H1 (cell line): ENCODE results near the gene FOXA3. TPM values are rescaled to one million over a fixed set of nuclear protein-coding genes. Genes with fewer than 3 reads are reported as not detected.

Source experiments
- CTCF ChIA-PET: fragments of 300-600 bp; sonication (Branson Sonifier 250); formaldehyde crosslinking; loops from one replicate; lab custom pipeline; 2021; ENCODE audit not compliant: partially characterized antibody; lab: Charles Lee
- POLR2A ChIA-PET: fragments of 300-600 bp; sonication (Branson Sonifier 250); formaldehyde crosslinking; loops from one replicate; lab custom pipeline; 2021; ENCODE audit warnings: inconsistent platforms; ENCODE audit not compliant: partially characterized antibody; lab: Charles Lee
- DNase-seq, 2 experiments: peaks; one replicate each; pipeline versions ENCODE4 v3.0.0 to v3.0.0-alpha.2; 2010 to 2022; ENCODE audit warnings: low spot score in 2 of 2, low read depth in 1 of 2, mixed read lengths in 1 of 2
- FAIRE-seq: peaks from 2 replicates; lab custom pipeline; 2011; peaks lifted over from hg19 to GRCh38; lab: Jason Lieb, UNC
- H2AFZ ChIP-seq: 2 replicates; pipeline ENCODE4 v1.8.1; 2012; ENCODE audit warnings: low read length, inconsistent platforms
- H2AK5ac ChIP-seq: 2 replicates; pipeline ENCODE4 v1.6.1; 2013; ENCODE audit warnings: low read depth, low read length
- H2BK120ac ChIP-seq: replicated peaks from 2 replicates; pipeline ENCODE3; 2013; ENCODE audit warnings: low read depth, low read length, inconsistent platforms
- H2BK12ac ChIP-seq: 2 replicates; pipeline ENCODE4 v1.6.1; 2013; ENCODE audit warnings: low read depth, low read length
- H2BK15ac ChIP-seq: 2 replicates; pipeline ENCODE4 v1.6.1; 2013; ENCODE audit warnings: low read length
- H2BK20ac ChIP-seq: 2 replicates; pipeline ENCODE4 v1.6.1; 2013; ENCODE audit warnings: low read length
- H2BK5ac ChIP-seq: 2 replicates; pipeline ENCODE4 v1.6.1; 2013; ENCODE audit warnings: low read depth, low read length
- H3K14ac ChIP-seq: 2 replicates; pipeline ENCODE4 v1.6.1; 2013; ENCODE audit warnings: inconsistent platforms; ENCODE audit not compliant: insufficient read length
- H3K18ac ChIP-seq: 2 replicates; pipeline ENCODE4 v1.6.1; 2013; ENCODE audit warnings: low read length; ENCODE audit errors: extremely low read depth
- H3K23ac ChIP-seq: 2 replicates; pipeline ENCODE4 v1.6.1; 2013; ENCODE audit warnings: inconsistent platforms; ENCODE audit not compliant: insufficient read length
- H3K23me2 ChIP-seq: 2 replicates; pipeline ENCODE4 v1.6.1; 2013; ENCODE audit warnings: low read depth, low read length
- H3K27ac ChIP-seq: 2 replicates; pipeline ENCODE4 v1.6.1; 2011; ENCODE audit warnings: low read depth, low read length, inconsistent platforms
- H3K27me3 ChIP-seq, 4 experiments: replicated peaks in 1 of 4; 1 replicate in 1 of 4; 2 replicates in 3 of 4; pipeline versions ENCODE4 v1.6.1 to v1.8.1; 2011 to 2013; ENCODE audit warnings: low read length in 3 of 4, mild to moderate bottlenecking in 3 of 4, inconsistent platforms in 2 of 4, mixed read lengths in 2 of 4, moderate library complexity in 1 of 4; ENCODE audit not compliant: control insufficient read depth in 3 of 4, insufficient read depth in 3 of 4; ENCODE audit errors: extremely low read depth in 1 of 4
- H3K36me3 ChIP-seq, 4 experiments: 2 replicates each; pipeline versions ENCODE4 v1.6.1 to v1.8.1; 2011 to 2013; ENCODE audit warnings: mild to moderate bottlenecking in 4 of 4, low read length in 3 of 4, moderate library complexity in 2 of 4, control low read depth in 1 of 4, inconsistent platforms in 1 of 4; ENCODE audit not compliant: insufficient read depth in 4 of 4, control insufficient read depth in 2 of 4
- H3K4ac ChIP-seq: replicated peaks from 2 replicates; pipeline ENCODE3; 2013; ENCODE audit warnings: low read length, low read depth, mixed read lengths, inconsistent platforms; ENCODE audit not compliant: insufficient read length
- H3K4me1 ChIP-seq, 4 experiments: replicated peaks in 1 of 4; 1 replicate in 1 of 4; 2 replicates in 3 of 4; pipeline versions ENCODE4 v1.6.1 to v1.8.1; 2011 to 2013; ENCODE audit warnings: low read length in 3 of 4, inconsistent platforms in 2 of 4, mixed read lengths in 1 of 4; ENCODE audit not compliant: insufficient read depth in 4 of 4, control insufficient read depth in 3 of 4
- H3K4me2 ChIP-seq, 2 experiments: 2 replicates each; pipeline versions ENCODE4 v1.6.1 to v1.8.1; 2011 to 2013; ENCODE audit warnings: low read depth in 2 of 2, low read length in 2 of 2, control low read depth in 1 of 2, inconsistent platforms in 1 of 2, mild to moderate bottlenecking in 1 of 2; ENCODE audit not compliant: insufficient read depth in 1 of 2
- H3K4me3 ChIP-seq, 4 experiments: fragments of 200-600, 300-600 bp in 1 of 4; sonication (generic), shearing (Covaris generic), sonication (Bioruptor Twin) in 1 of 4; 2 replicates each; pipeline versions ENCODE4 v1.5.1 to v1.8.1; 2011 to 2016; ENCODE audit warnings: low read length in 4 of 4, low read depth in 3 of 4, control low read depth in 2 of 4, inconsistent platforms in 2 of 4, mild to moderate bottlenecking in 2 of 4, mixed read lengths in 1 of 4, moderate library complexity in 1 of 4; ENCODE audit not compliant: insufficient read depth in 2 of 4; ENCODE audit errors: extremely low read depth in 1 of 4
- H3K56ac ChIP-seq: replicated peaks from 2 replicates; pipeline ENCODE3; 2013; ENCODE audit warnings: low read depth, mild to moderate bottlenecking, mixed read lengths, low read length, inconsistent platforms; ENCODE audit not compliant: insufficient read length
- H3K79me1 ChIP-seq: 2 replicates; pipeline ENCODE4 v1.6.1; 2013; ENCODE audit warnings: low read depth, low read length, control low read depth
- H3K79me2 ChIP-seq, 2 experiments: 2 replicates each; pipeline versions ENCODE4 v1.6.1 to v1.8.1; 2012 to 2013; ENCODE audit warnings: low read length in 2 of 2, mild to moderate bottlenecking in 2 of 2, inconsistent platforms in 1 of 2; ENCODE audit not compliant: insufficient read depth in 2 of 2, control insufficient read depth in 1 of 2
- H3K9ac ChIP-seq, 4 experiments: replicated peaks in 1 of 4; 1 replicate in 1 of 4; 2 replicates in 3 of 4; pipeline versions ENCODE4 v1.6.1 to v1.8.1; 2011 to 2013; ENCODE audit warnings: low read depth in 3 of 4, low read length in 3 of 4, control low read depth in 2 of 4, mild to moderate bottlenecking in 2 of 4, moderate library complexity in 2 of 4, inconsistent platforms in 1 of 4; ENCODE audit errors: extremely low read depth in 1 of 4
- H3K9me3 ChIP-seq, 2 experiments: 2 replicates each; pipeline versions ENCODE4 v1.6.1 to v1.8.1; 2012 to 2013; ENCODE audit warnings: mild to moderate bottlenecking in 2 of 2, moderate library complexity in 2 of 2, control low read depth in 1 of 2, inconsistent platforms in 1 of 2, low read depth in 1 of 2, low read length in 1 of 2, mixed read lengths in 1 of 2; ENCODE audit not compliant: insufficient read depth in 2 of 2
- H4K20me1 ChIP-seq, 2 experiments: replicated peaks in 1 of 2; 2 replicates each; pipeline versions ENCODE3 to v1.8.1; 2011 to 2013; ENCODE audit warnings: inconsistent platforms in 2 of 2, low read length in 2 of 2, mild to moderate bottlenecking in 1 of 2; ENCODE audit not compliant: insufficient read depth in 2 of 2, control insufficient read depth in 1 of 2
- H4K5ac ChIP-seq: 2 replicates; pipeline ENCODE4 v1.6.1; 2013; ENCODE audit warnings: low read length, low read depth, mixed read lengths, inconsistent platforms; ENCODE audit not compliant: insufficient read length
- H4K8ac ChIP-seq: 2 replicates; pipeline ENCODE4 v1.8.0; 2013; ENCODE audit warnings: mild to moderate bottlenecking, moderate library complexity, low read length, inconsistent platforms; ENCODE audit not compliant: insufficient read depth; ENCODE audit errors: extremely low read depth
- H4K91ac ChIP-seq: replicated peaks from 2 replicates; pipeline ENCODE3; 2013; ENCODE audit warnings: low read length, mixed read lengths, inconsistent platforms; ENCODE audit not compliant: insufficient read length
- EGR1 ChIP-seq: IDR thresholded peaks from 2 replicates; pipeline ENCODE4 v1.6.1; 2011; ENCODE audit warnings: low read depth, low read length, borderline replicate concordance
- EZH2 ChIP-seq: fragments of 200-600 bp; sonication (generic); IDR thresholded peaks from 2 replicates; pipeline ENCODE4 v1.7.1; 2012; ENCODE audit warnings: low read depth, mild to moderate bottlenecking, moderate library complexity, low read length, inconsistent platforms; ENCODE audit not compliant: severe bottlenecking
- JUND ChIP-seq: IDR thresholded peaks from 2 replicates; pipeline ENCODE4 v1.6.1; 2011; ENCODE audit warnings: mild to moderate bottlenecking, improper control_type of control experiment, low read length
- POLR2A ChIP-seq, 2 experiments: IDR thresholded peaks; 1 replicate in 1 of 2; 2 replicates in 1 of 2; pipeline ENCODE4 v1.6.1; 2011; ENCODE audit warnings: low read depth in 2 of 2, low read length in 2 of 2, mild to moderate bottlenecking in 2 of 2; ENCODE audit errors: control extremely low read depth in 1 of 2
- RNF2 ChIP-seq: fragments of 200-900, 300-1000 bp; sonication (generic); IDR thresholded peaks from 2 replicates; pipeline ENCODE4 v1.7.1; 2016; ENCODE audit warnings: borderline replicate concordance, low read depth, mild to moderate bottlenecking, antibody characterized with exemption, low read length; ENCODE audit not compliant: poor library complexity, severe bottlenecking; ENCODE audit errors: missing control alignments
- SIX5 ChIP-seq: IDR thresholded peaks from 2 replicates; pipeline ENCODE4 v1.6.1; 2011; ENCODE audit warnings: mild to moderate bottlenecking, low read depth, low read length
- TAF1 ChIP-seq: IDR thresholded peaks from 2 replicates; pipeline ENCODE4 v1.6.1; 2011; ENCODE audit warnings: mild to moderate bottlenecking, low read depth, low read length
- TEAD4 ChIP-seq: IDR thresholded peaks from 2 replicates; pipeline ENCODE4 v1.6.1; 2012; ENCODE audit warnings: low read depth, low read length, inconsistent platforms, mixed read lengths
- WGBS, 2 experiments: shearing (Covaris generic) in 1 of 2; methylation state at CpG; one replicate each; pipeline versions ENCODE4 v1.1.6 to v1.1.7; 2013 to 2015; ENCODE audit warnings: low lambda C conversion rate in 2 of 2, mixed read lengths in 2 of 2, inconsistent platforms in 1 of 2, low coverage in 1 of 2, missing lambda C conversion rate in 1 of 2; ENCODE audit not compliant: insufficient replicate concordance in 2 of 2, insufficient coverage in 1 of 2, insufficient read length in 1 of 2; ENCODE audit errors: extremely low coverage in 1 of 2, missing lambda C conversion rate in 1 of 2; 5-methylcytosine and 5-hydroxymethylcytosine counted together
- polyA plus RNA-seq, 7 experiments: library from polyadenylated mRNA; depleted of rRNA in 3 of 7; stranded (reverse) in 5 of 7; unstranded in 2 of 7; fragments of >200 nt in 5 of 7; fragments of 200-250 nt in 2 of 7; gene quantifications; 1 replicate in 5 of 7; 2 replicates in 1 of 7; 4 replicates in 1 of 7; pipeline versions ENCODE4 v1.2.1 to v1.2.3, GENCODE V29; 2011 to 2013; ENCODE audit warnings: missing spikeins in 2 of 7, mixed read lengths in 2 of 7
- total RNA-seq: library from RNA; stranded (reverse); fragmentation: NEBNext Ultra II Directional; extraction: Animal tissue kit (Norgen Biotek cat#: 25700); gene quantifications from 2 replicates; pipeline ENCODE4 v1.2.1, GENCODE V29; 2021

The FOXA3 gene
- total and polyA plus RNA-seq, 2 of the 8 experiments (the other 6 are each of a cell fraction or from before 2014, with no cell fraction given), result 20.2 to 49.1 TPM

DNA sequence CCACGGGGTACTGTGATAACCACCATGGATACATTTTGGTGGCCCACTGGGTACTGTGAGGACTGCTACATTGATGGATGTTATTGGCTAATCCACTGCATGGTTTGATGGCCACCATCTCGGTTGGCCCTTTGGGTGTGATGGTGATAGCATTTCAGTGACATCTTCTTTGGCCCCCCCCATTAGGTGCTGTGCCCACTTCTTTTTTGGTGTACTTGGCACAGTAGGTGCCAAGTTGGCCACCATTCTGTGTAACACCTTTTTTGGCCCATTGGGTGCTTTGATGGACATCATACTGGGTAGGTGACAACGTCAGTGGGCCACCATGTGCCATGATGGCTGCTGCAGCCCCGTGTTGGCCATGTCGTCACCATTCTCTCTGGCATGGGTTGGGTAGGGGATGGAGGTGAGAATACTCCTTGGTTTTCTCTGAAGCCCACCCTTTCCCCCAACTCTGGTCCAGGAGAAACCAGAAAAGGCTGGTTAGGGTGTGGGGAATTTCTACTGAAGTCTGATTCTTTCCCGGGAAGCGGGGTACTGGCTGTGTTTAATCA, 9.2 kb downstream of the FOXA3 start:
- Histone ChIP-seq H3K79me2 (peaks cover 0 to 8% of the 10 kb centered on the region in 2 experiments; a peak in 1 of 4 replicates), H2AK5ac (no peak overlapping the region), H2AFZ (no peak overlapping the region), H2BK5ac (no peak overlapping the region), H3K23me2 (peaks cover 6% of the 10 kb centered on the region; the same call in 1 of the 2 replicates), H4K5ac (no peak overlapping the region), H3K4me1 (peaks cover 0 to 12% (median 9%) of the 10 kb centered on the region in 4 experiments; a peak in 6 of 7 replicates), H3K36me3 (peaks cover 0 to 15% (median 3%) of the 10 kb centered on the region in 4 experiments; a peak in 3 of 8 replicates), H4K91ac (no peak overlapping the region), H3K27ac (no peak overlapping the region), H3K9me3 (no peaks in the 10 kb centered on the region), H2BK20ac (no peak overlapping the region), H3K4me3 (no peak overlapping the region), H3K18ac (no peak overlapping the region), H3K56ac (no peak overlapping the region), H3K23ac (no peak overlapping the region), H2BK15ac (no peak overlapping the region), H3K27me3 (no peaks in the 10 kb centered on the region; a peak in 1 of 7 replicates), H4K8ac (no peak overlapping the region), H4K20me1 (peaks cover 5 to 11% of the 10 kb centered on the region in 2 experiments), H2BK12ac (no peak overlapping the region), H3K9ac (no peak overlapping the region), H3K79me1 (peaks cover 6% of the 10 kb centered on the region; the same call in 1 of the 2 replicates), H3K14ac (no peak overlapping the region), H3K4me2 (no peak overlapping the region), H2BK120ac (no peak overlapping the region), H3K4ac (no peak overlapping the region)
- DNase-seq (no peak), FAIRE-seq (no peak)
- 94% methylated on average over 7 of the region's 7 CpGs; no CpG with 5 or more reads in 1 of the 2 experiments for WGBS, 2 experiments
- TF ChIP-seq TAF1, result no peak
- no peak for TF ChIP-seq EGR1
- no peak for TF ChIP-seq JUND
- TF ChIP-seq TEAD4, result no peak
- no peak for TF ChIP-seq EZH2
- no peak for TF ChIP-seq SIX5
- TF ChIP-seq RNF2, result no peak
- TF ChIP-seq POLR2A (IDR thresholded peaks at IDR 0.05; ENCODE audit: control extremely low read depth in 1 of 2, low read depth in 2 of 2, low read length in 2 of 2), result no peak
- POLR2A ChIA-PET, result interaction anchor here (1.6 to 13.7 kb wide), 3 partner anchors 8 to 19 kb away, joined by 4 to 277 read pairs (median 48); partner anchors contain the start of genes FOXA3, IRF2BP1 and SYMPK
- CTCF ChIA-PET, result interaction anchor here (1.0 to 12.4 kb wide), 3 partner anchors 9 to 10 kb away, joined by 7 to 208 read pairs (median 10); partner anchors contain the start of genes FOXA3, IRF2BP1 and SYMPK
